Epithelial cell of umbilical artery (primary cell): Measurements from ENCODE around the gene MYO18B. TPM values are rescaled to one million over a fixed set of nuclear protein-coding genes. Genes with fewer than 3 reads are reported as not detected.

Experiments used
- total RNA-seq: library from RNA; depleted of rRNA; stranded (reverse); fragments of >200 nt; gene quantifications from 2 replicates; pipeline ENCODE4 v1.2.3, GENCODE V29; 2014

The MYO18B gene
- under 0.01 TPM in 2 replicates for total RNA-seq

GRCh38 chr22:25741692-25742626, at the start of gene MYO18B:
TSS of gene MYO18B (plus strand) at chr22:25742188. CDS start at chr22:25761093, 18,905 bp downstream.

Other genes with a start within 250 kb of the MYO18B start
- 0.65 and 1.2 TPM in 2 replicates for gene GRK3, start 177.5 kb upstream of the MYO18B start, total RNA-seq